HepG2 (cell line): ENCODE data around the gene CELF4.

Experiments
- YY1 ChIP-seq: IDR thresholded peaks from 2 replicates; pipeline ENCODE4 v1.6.1; 2011; ENCODE audit warnings: low read length, low read depth, moderate library complexity, mild to moderate bottlenecking; ENCODE audit not compliant: insufficient read depth, insufficient replicate concordance
- ZBTB26 ChIP-seq: IDR thresholded peaks from 2 replicates; pipeline ENCODE4 v1.6.1; 2016; ENCODE audit warnings: missing compliant biosample characterization, missing genetic modification reagents, borderline replicate concordance
- ZNF503 ChIP-seq: sonication (generic); formaldehyde crosslinking; IDR thresholded peaks from 2 replicates; pipeline ENCODE4 v1.4.0; 2020; ENCODE audit warnings: missing genetic modification reagents

DNA sequence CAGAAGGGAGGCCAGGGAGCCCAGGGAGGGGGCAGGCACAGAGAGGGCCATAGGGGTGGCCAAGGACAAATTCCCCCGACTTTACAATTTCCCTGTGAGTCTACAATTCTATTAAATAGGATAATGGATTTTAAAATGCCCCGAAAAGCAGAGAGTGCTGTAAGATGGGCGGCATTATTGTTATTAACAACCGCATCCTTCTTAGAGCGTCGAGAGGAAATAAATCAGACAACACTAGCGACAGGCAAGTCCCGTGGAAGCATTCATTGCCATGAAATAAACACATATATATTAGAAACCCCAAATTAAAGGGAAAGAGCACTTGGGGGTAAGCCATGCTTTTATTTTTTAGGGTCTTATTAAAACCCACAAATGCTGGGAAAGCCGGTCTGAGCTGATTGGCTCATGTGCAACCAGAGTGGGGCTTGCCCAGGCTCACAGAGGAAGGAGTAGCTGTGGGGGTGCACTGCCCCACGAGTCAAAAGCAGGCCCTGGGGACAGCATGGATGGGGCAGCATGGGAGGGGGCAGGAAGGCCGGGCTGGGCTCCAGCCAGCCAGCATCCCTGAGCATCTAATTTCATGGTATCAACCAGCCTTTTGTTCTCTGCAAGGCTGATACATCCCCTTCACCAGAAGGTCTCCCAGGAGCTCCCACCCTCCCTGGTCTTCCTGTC lies 187.1 kb downstream of the CELF4 start:
- no peak for TF ChIP-seq YY1
- no peak for TF ChIP-seq ZBTB26 (CRISPR knock-in tag)
- TF ChIP-seq ZNF503 (CRISPR knock-in tag), result no peak
